SKM-1 treated with dmso at 0.1 percent for 144 hours (cell line): Measurements from ENCODE around the gene P2RX7.

Source experiments
- DNase-seq: peaks from one replicate; lab custom pipeline; 2025; ENCODE audit not compliant: unreplicated experiment; lab: John Stamatoyannopoulos, UW

P2RX7 gene

GRCh38 chr12:121132601-121133481 lies at the start of gene P2RX7:
P2RX7 (plus strand) TSS chr12:121132876; CDS start chr12:121132971, 95 bp downstream.
- no peak for DNase-seq

GRCh38 chr12:121084229-121084628 lies 48.4 kb upstream of the P2RX7 start:
- no peak for DNase-seq

GRCh38 chr12:121085069-121085468 lies 47.6 kb upstream of the P2RX7 start:
- DNase-seq: no peak

GRCh38 chr12:121085506-121086353 lies 46.9 kb upstream of the P2RX7 start:
- no peak for DNase-seq

GRCh38 chr12:121086781-121087295 lies 45.8 kb upstream of the P2RX7 start:
- DNase-seq: no peak

GRCh38 chr12:121087467-121088194 lies 45.0 kb upstream of the P2RX7 start:
- no peak for DNase-seq

GRCh38 chr12:121088195-121088585 lies 44.5 kb upstream of the P2RX7 start:
- no peak for DNase-seq

GRCh38 chr12:121089031-121089812 lies 43.5 kb upstream of the P2RX7 start:
- DNase-seq: no peak

- no peak for DNase-seq
These were observed 42.8 kb upstream of the P2RX7 start for GRCh38 chr12:121089813-121090430.

- DNase-seq: no peak
These were observed 41.8 kb upstream of the P2RX7 start for GRCh38 chr12:121090586-121091514.

- DNase-seq: no peak
These were observed 40.6 kb upstream of the P2RX7 start for GRCh38 chr12:121092034-121092433.

GRCh38 chr12:121093487-121093891 lies 39.2 kb upstream of the P2RX7 start:
- DNase-seq: no peak

- DNase-seq: peak; percentile 12
These were observed 37.0 kb upstream of the P2RX7 start for GRCh38 chr12:121095544-121096198.

GRCh38 chr12:121096199-121096798 lies 36.4 kb upstream of the P2RX7 start:
- DNase-seq: peak; percentile 12

GRCh38 chr12:121099779-121100178 lies 32.9 kb upstream of the P2RX7 start:
- DNase-seq: no peak

GRCh38 chr12:121102307-121102706 lies 30.4 kb upstream of the P2RX7 start:
- no peak for DNase-seq

GRCh38 chr12:121107681-121108080 lies 25.0 kb upstream of the P2RX7 start:
- no peak for DNase-seq

GRCh38 chr12:121108492-121108891 lies 24.2 kb upstream of the P2RX7 start:
- DNase-seq: no peak
